GM10266 (cell line): ENCODE measurements around the gene PSTPIP2.

ENCODE experiments used
- DNase-seq: peaks from one replicate; pipeline ENCODE4 v3.0.0; 2012; ENCODE audit errors: extremely low spot score
- CTCF ChIP-seq: IDR thresholded peaks from 2 replicates; pipeline ENCODE4 v1.5.1; 2012; ENCODE audit warnings: mild to moderate bottlenecking, low read depth; ENCODE audit not compliant: control insufficient read depth, insufficient read depth; ENCODE audit errors: missing control alignments

The PSTPIP2 gene

GRCh38 chr18:46046126-46046525 lies 25.9 kb downstream of the PSTPIP2 start:
- no peak for DNase-seq
- TF ChIP-seq CTCF = no peak

GRCh38 chr18:46042571-46043123 lies 29.4 kb downstream of the PSTPIP2 start:
- DNase-seq = no peak
- TF ChIP-seq CTCF = no peak

- no peak for DNase-seq
Measured at GRCh38 chr18:46040747-46041104, 31.3 kb downstream of the PSTPIP2 start.

GRCh38 chr18:46040033-46040746 lies 31.9 kb downstream of the PSTPIP2 start:
- DNase-seq = no peak
- no peak for TF ChIP-seq CTCF

More at GRCh38 chr18:46040747-46041104, 31.3 kb downstream of the PSTPIP2 start:
- TF ChIP-seq CTCF = no peak

- no peak for TF ChIP-seq CTCF
- DNase-seq = no peak
Measured at GRCh38 chr18:46037512-46038305, 34.4 kb downstream of the PSTPIP2 start.

GRCh38 chr18:46035696-46036680 lies 36.1 kb downstream of the PSTPIP2 start:
- no peak for TF ChIP-seq CTCF
- no peak for DNase-seq
